Measurements from ENCODE around the gene ZKSCAN8.

The ZKSCAN8 gene

DNA sequence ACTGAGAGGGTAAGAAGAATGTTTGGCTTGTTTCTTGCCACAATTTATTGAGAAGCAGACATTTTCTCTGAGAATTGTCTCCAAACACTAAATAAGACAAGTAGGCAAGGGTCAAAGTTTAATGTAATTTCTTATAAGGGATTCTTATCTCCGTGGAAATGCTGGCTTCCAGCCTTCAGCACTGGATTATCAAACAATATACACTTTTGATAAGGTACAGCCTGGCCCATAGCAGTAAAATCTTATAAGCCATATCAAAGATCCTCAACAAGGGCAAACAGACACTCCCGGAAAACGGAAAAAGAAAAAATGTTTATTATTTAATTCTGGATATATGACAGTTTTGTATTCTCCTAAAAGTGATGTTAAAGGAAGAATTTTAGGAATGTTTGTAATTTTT, 64.8 kb downstream of the ZKSCAN8 start:
- DNase-seq (ENCODE audit: low spot score) (no peak), FAIRE-seq (no peak)

DNA sequence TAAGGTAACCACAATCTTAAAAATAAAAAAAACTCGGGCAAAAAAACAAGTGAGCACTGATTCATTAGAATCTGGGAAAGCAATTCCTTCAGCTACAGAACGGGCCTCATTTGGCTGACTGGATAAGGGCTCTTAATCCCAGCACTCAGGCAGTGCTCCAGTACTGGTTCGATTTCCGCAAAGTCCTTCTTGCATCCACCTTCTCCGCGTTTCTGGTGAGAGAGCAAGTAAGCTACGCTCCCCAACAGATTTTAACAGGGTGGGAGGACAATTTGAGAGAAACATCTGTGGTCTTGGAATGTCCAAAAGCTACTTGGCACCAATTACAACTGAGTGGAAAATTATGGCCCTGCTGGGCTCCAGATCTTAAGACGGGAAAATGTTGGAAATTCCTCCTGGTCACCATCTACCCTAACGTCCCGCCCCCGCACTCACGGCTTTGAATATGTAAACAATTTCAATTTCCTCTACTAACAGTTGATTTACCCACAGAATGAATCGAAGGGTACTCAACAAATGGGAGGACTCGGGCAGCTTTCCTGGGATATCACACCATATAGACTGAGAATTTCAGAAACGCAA, 65.3 kb downstream of the ZKSCAN8 start:
- no peak for FAIRE-seq

DNA sequence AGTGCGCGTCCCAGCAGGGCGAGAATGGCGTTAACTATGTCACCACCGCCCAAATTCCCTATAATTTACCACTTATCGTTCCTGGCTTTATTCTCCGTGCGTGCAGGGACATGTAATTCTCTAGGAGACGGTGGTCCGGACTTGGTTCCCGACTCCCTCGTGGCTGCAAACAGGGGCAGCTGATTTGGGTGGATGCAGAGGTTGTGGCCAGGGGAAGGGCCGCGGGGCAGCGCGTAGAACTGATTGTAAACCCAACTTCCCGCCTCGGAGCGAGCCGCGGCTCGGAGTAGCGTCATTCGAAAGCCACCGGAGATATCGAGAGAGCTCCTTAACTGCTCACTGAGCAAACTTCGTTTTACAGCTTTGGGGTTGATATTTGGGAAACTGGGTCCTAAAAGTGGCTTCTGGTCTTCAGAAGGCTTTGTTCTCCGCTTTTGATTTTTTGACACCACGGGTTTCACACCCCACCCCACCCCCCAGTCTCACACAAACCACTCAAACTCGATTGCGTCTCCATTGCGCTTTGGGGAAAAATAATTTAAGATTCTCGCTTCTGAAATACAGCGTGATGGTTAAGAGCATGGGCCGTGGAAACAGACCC, 65.9 kb downstream of the ZKSCAN8 start:
- DNase-seq (ENCODE audit: low spot score) (no peak), FAIRE-seq (no peak)

More for the DNA sequence above, 65.3 kb downstream of the ZKSCAN8 start:
- DNase-seq (ENCODE audit: low spot score), result no peak

DNA sequence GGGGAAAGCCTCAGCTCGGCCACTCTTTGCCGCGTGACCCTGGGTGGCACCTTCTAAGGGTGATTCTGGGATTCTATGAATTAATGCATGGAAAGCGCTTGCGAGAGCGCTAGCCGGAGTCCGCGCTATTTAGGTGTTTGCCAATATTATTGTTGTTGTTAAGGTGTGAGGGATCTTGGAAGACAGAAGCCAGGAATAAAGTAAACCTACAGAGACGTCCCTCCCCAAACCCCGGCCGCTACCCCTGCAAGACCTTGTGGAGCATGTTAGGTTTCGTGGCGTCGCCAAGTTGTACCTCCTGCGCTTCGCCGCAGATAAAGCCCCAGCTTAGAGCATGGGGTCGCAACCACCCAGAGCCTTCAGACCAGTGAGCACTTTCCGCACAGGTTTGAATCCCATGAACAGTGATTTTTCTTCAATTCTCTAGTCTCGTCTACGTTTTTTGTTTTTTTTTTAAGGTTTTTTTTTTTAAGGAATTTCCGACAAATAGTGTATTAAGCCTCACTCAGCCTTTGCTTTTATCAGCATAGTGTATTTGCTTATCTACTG, 66.5 kb downstream of the ZKSCAN8 start:
- no peak for FAIRE-seq
- DNase-seq (ENCODE audit: low spot score), result no peak

Measured in RCC 7860 (cell line).